AG04449 (cell line): ENCODE measurements around the gene CSTPP1.

Source experiments
- CTCF ChIA-PET: fragments of 350-600 bp; formaldehyde crosslinking; extraction: SDS; loops from one replicate; lab custom pipeline; 2021; ENCODE audit warnings: antibody characterized with exemption; lab: Yijun Ruan, JAX
- POLR2A ChIA-PET: fragments of 400-600, 350-600 bp; formaldehyde crosslinking; extraction: SDS; loops from one replicate; lab custom pipeline; 2020; ENCODE audit warnings: antibody characterized with exemption, inconsistent platforms; lab: Yijun Ruan, JAX
- DNase-seq: peaks from one replicate; pipeline ENCODE4 v3.0.0-alpha.2; 2010; ENCODE audit warnings: low read depth, low spot score
- H3K4me3 ChIP-seq: 2 replicates; pipeline ENCODE4 v1.5.1; 2011; ENCODE audit warnings: low read depth, mild to moderate bottlenecking, control low read depth, low read length
- CTCF ChIP-seq: IDR thresholded peaks from one replicate; pipeline ENCODE4 v1.5.1; 2011; ENCODE audit warnings: mild to moderate bottlenecking, moderate library complexity, low read length, control low read depth, inconsistent platforms; ENCODE audit not compliant: insufficient read depth; ENCODE audit errors: missing control alignments

CSTPP1 gene

GRCh38 chr11:47105541-47105940, 169.0 kb downstream of the CSTPP1 start:
- no peak overlapping the region for H3K4me3 ChIP-seq
- ChIA-PET POLR2A (no interaction called here), CTCF (interaction anchor here (0.8 to 2.8 kb wide), 2 partner anchors 47 to 185 kb away, joined by 3 to 12 read pairs; no protein-coding TSS in a partner anchor)
- TF ChIP-seq CTCF, result no peak
- DNase-seq, result no peak

GRCh38 chr11:47105974-47106373, 169.4 kb downstream of the CSTPP1 start:
- TF ChIP-seq CTCF, result no peak
- DNase-seq, result no peak
- POLR2A ChIA-PET, result no interaction called here
- CTCF ChIA-PET, result interaction anchor here (2.8 kb wide), 1 partner anchor 47 kb away, joined by 12 read pairs; no protein-coding TSS in a partner anchor
- no peak overlapping the region for H3K4me3 ChIP-seq

- no peak for TF ChIP-seq CTCF
- DNase-seq, result no peak
- H3K4me3 ChIP-seq, result no peak overlapping the region
- ChIA-PET CTCF (interaction anchor here (2.8 kb wide), 1 partner anchor 46 kb away, joined by 12 read pairs; no protein-coding TSS in a partner anchor), POLR2A (no interaction called here)
Measured at GRCh38 chr11:47106798-47107411, 170.3 kb downstream of the CSTPP1 start.

GRCh38 chr11:47107744-47108143, 171.2 kb downstream of the CSTPP1 start:
- no peak overlapping the region for H3K4me3 ChIP-seq
- ChIA-PET CTCF (no interaction called here), POLR2A (no interaction called here)
- no peak for TF ChIP-seq CTCF
- DNase-seq, result no peak

DNA sequence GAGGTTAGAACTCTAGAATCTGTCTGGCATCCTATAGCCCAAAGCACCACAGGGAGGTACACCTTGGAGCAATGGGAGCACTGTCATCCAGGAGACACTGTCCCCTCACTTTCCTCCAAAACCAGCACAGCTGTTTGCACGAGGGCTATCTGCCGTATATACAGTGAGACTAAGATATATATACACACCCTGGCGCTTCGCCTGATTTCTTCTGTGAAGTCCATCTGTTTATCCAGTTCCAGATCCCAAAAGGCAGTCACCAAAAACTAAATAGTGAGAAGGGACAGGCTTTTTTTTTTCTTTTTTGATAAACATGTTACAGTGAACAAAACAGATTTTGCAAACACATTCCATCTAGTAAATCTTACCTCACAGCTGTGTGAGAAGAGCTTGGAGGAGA, 171.7 kb downstream of the CSTPP1 start:
- TF ChIP-seq CTCF, result no peak
- CTCF ChIA-PET, result no interaction called here
- DNase-seq, result no peak
- POLR2A ChIA-PET, result no interaction called here
- H3K4me3 ChIP-seq, result no peak overlapping the region

GRCh38 chr11:47109051-47109726, 172.6 kb downstream of the CSTPP1 start:
- no peak for TF ChIP-seq CTCF
- DNase-seq, result no peak
- ChIA-PET CTCF (interaction anchor here (1.1 kb wide), 1 partner anchor 43 kb away, joined by 3 read pairs; no protein-coding TSS in a partner anchor), POLR2A (no interaction called here)
- H3K4me3 ChIP-seq, result no peak overlapping the region
